Astrocyte of the spinal cord (primary cell): ENCODE results near the gene EPHB3.

ENCODE experiments used
- DNase-seq: peaks from one replicate; pipeline ENCODE4 v3.0.0; 2011; ENCODE audit warnings: low read depth, low spot score
- H3K4me3 ChIP-seq: 2 replicates; pipeline ENCODE4 v1.5.1; 2011; ENCODE audit warnings: low read depth, mild to moderate bottlenecking, low read length, moderate library complexity
- CTCF ChIP-seq: IDR thresholded peaks from 2 replicates; pipeline ENCODE4 v1.5.1; 2012; ENCODE audit warnings: low read depth, mild to moderate bottlenecking, low read length, inconsistent platforms
- in situ Hi-C: cut with HindIII; loops from 2 replicates; pipeline ENCODE4 v1.10.0; 2017; ENCODE audit warnings: low sequenced_read_pairs

EPHB3 gene

GRCh38 chr3:184602372-184603150 lies 41.0 kb downstream of the EPHB3 start:
- in situ Hi-C loops = no loop called here
- no peak for DNase-seq
- TF ChIP-seq CTCF = no peak
- H3K4me3 ChIP-seq = no peak overlapping the region

GRCh38 chr3:184603151-184604030 lies 41.8 kb downstream of the EPHB3 start:
- no peak overlapping the region for H3K4me3 ChIP-seq
- no peak for DNase-seq
- in situ Hi-C loops = no loop called here
- no peak for TF ChIP-seq CTCF

- in situ Hi-C loops = no loop called here
- TF ChIP-seq CTCF = no peak
- no peak overlapping the region for H3K4me3 ChIP-seq
- no peak for DNase-seq
These were observed 42.5 kb downstream of the EPHB3 start for GRCh38 chr3:184604039-184604601.

- TF ChIP-seq CTCF = no peak
- in situ Hi-C loops = no loop called here
- H3K4me3 ChIP-seq = no peak overlapping the region
- no peak for DNase-seq
These were observed 43.2 kb downstream of the EPHB3 start for GRCh38 chr3:184604615-184605290.

GRCh38 chr3:184608209-184608608 lies 46.6 kb downstream of the EPHB3 start:
- no peak for TF ChIP-seq CTCF
- H3K4me3 ChIP-seq = no peak overlapping the region
- in situ Hi-C loops = no loop called here
- no peak for DNase-seq
